Measurements from ENCODE around the gene CYTH3.

DNA sequence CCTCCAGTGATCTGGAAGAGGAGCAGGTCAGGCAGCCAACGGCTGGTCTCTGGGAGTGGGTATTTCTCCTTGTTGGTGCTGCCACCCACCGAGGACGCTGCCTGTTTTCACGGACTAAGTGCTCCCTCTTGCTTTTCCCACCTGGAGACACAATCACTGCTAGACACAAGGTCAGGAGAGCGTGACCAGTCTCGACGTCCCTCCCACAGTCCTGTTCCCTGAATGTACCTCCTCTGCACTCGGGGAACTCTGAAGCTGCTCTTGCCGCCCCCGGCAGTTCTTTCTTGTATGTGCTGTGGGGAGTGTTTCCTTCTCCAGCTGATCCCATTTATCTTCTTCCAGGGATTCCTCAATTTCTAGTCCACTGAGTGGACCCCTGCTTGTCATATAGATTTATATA is 89.4 kb downstream of the CYTH3 start:
- TF ChIP-seq CTCF (IDR thresholded peaks at IDR 0.05; ENCODE audit: extremely low read depth in 1 of 2, insufficient read depth in 1 of 2, low read depth in 1 of 2, low read length in 2 of 2) (no peak), POLR2AphosphoS5 (IDR thresholded peaks at IDR 0.05; ENCODE audit: insufficient read depth, low read depth, low read length) (no peak), POLR2A (IDR thresholded peaks at IDR 0.05; ENCODE audit: low read depth, low read length) (no peak), JUN (IDR thresholded peaks at IDR 0.05; ENCODE audit: borderline replicate concordance, insufficient read depth, insufficient read length, low read depth) (no peak), FOS (IDR thresholded peaks at IDR 0.05; ENCODE audit: borderline replicate concordance, insufficient read depth, low read length) (no peak), EZH2 (IDR thresholded peaks at IDR 0.05; ENCODE audit: borderline replicate concordance, low read depth, low read length, severe bottlenecking) (no peak)

Data from endothelial cell of umbilical vein (primary cell).